K562 (cell line): Measurements from ENCODE around the gene GPR22. TPM values are rescaled to one million over a fixed set of nuclear protein-coding genes. Genes with fewer than 3 reads are reported as not detected.

Source experiments
- ATAC-seq: fragments of 200-7000 bp; cut with Tn5 transposase; 3 replicates; pipeline ENCODE4 v1.9.1; 2020; ENCODE audit warnings: moderate library complexity
- BruUV-seq: library from RNA; stranded (reverse); fragments of 400-500 nt; replicated peaks from 2 replicates; lab custom pipeline; 2021; lab: Mats Ljungman, UMichigan
- CTCF ChIA-PET: fragments of 300-600 bp; formaldehyde crosslinking; extraction: SDS; loops from one replicate; lab custom pipeline; 2021; ENCODE audit warnings: low intra/inter-chr PET ratio; lab: Yijun Ruan, JAX
- POLR2A ChIA-PET: fragments of 300-600, 350-650 bp; sonication (Branson Sonifier 250); formaldehyde crosslinking; extraction: SDS; loops from one replicate; lab custom pipeline; 2021; ENCODE audit warnings: antibody characterized with exemption, inconsistent platforms; lab: Yijun Ruan, JAX
- DNase-seq, 4 experiments: peaks; one replicate each; pipeline versions ENCODE4 v3.0.0 to v3.0.0-alpha.2; 2011 to 2018; ENCODE audit warnings: low spot score in 3 of 4, mixed read lengths in 3 of 4; ENCODE audit errors: extremely low read depth in 1 of 4
- FAIRE-seq: peaks from 2 replicates; lab custom pipeline; 2011; peaks lifted over from hg19 to GRCh38; lab: Jason Lieb, UNC
- H2AFZ ChIP-seq: 2 replicates; pipeline ENCODE4 v1.6.0; 2011; ENCODE audit warnings: low read depth, low read length, control low read depth, inconsistent platforms
- H3K27ac ChIP-seq: fragments of 200-600 bp; 3 replicates; pipeline ENCODE4 v1.8.0; 2011; ENCODE audit warnings: low read depth, mild to moderate bottlenecking, control low read depth, inconsistent platforms, low read length, moderate library complexity, mixed read lengths; ENCODE audit errors: extremely low read depth
- H3K27me3 ChIP-seq, 2 experiments: fragments of 300-600 bp in 1 of 2; 2 replicates in 1 of 2; 3 replicates in 1 of 2; pipeline versions ENCODE4 v1.6.0 to v1.8.0; 2011; ENCODE audit warnings: inconsistent platforms in 2 of 2, low read length in 2 of 2, mild to moderate bottlenecking in 1 of 2, mixed read lengths in 1 of 2, moderate library complexity in 1 of 2; ENCODE audit not compliant: control insufficient read depth in 2 of 2, insufficient read depth in 2 of 2
- H3K36me3 ChIP-seq: fragments of 300-600 bp; 3 replicates; pipeline ENCODE4 v1.8.0; 2011; ENCODE audit warnings: mild to moderate bottlenecking, low read length, inconsistent platforms; ENCODE audit not compliant: control insufficient read depth, insufficient read depth
- H3K4me1 ChIP-seq, 2 experiments: fragments of 200-600 bp in 1 of 2; replicated peaks in 1 of 2; 2 replicates in 1 of 2; 3 replicates in 1 of 2; pipeline versions ENCODE4 v1.5.1 to v1.8.0; 2011; ENCODE audit warnings: inconsistent platforms in 2 of 2, low read length in 2 of 2, mild to moderate bottlenecking in 1 of 2, mixed read lengths in 1 of 2, moderate library complexity in 1 of 2; ENCODE audit not compliant: control insufficient read depth in 2 of 2, insufficient read depth in 2 of 2
- H3K4me2 ChIP-seq: 2 replicates; pipeline ENCODE4 v1.6.1; 2011; ENCODE audit warnings: low read length, control low read depth, inconsistent platforms, mixed read lengths; ENCODE audit not compliant: insufficient read depth
- H3K4me3 ChIP-seq: fragments of 200-600 bp; sonication (generic), shearing (Covaris generic); 2 replicates; pipeline ENCODE4 v1.5.1; 2016; ENCODE audit warnings: control low read depth, inconsistent platforms
- H3K79me2 ChIP-seq: fragments of 200-600 bp; 3 replicates; pipeline ENCODE4 v1.8.0; 2011; ENCODE audit warnings: low read length, inconsistent platforms; ENCODE audit not compliant: control insufficient read depth, insufficient read depth
- H3K9ac ChIP-seq, 2 experiments: 2 replicates each; pipeline versions ENCODE4 v1.6.0 to v1.6.1; 2011; ENCODE audit warnings: low read depth in 2 of 2, low read length in 2 of 2, control low read depth in 1 of 2, inconsistent platforms in 1 of 2, mild to moderate bottlenecking in 1 of 2, mixed read lengths in 1 of 2; ENCODE audit not compliant: insufficient read depth in 1 of 2
- H3K9me1 ChIP-seq: one replicate; pipeline ENCODE4 v1.6.0; 2011; ENCODE audit warnings: inconsistent platforms, mild to moderate bottlenecking, low read length, moderate library complexity; ENCODE audit not compliant: control insufficient read depth, insufficient read depth
- H3K9me3 ChIP-seq: replicated peaks from 2 replicates; pipeline ENCODE4 v1.5.1; 2011; ENCODE audit warnings: low read depth, low read length, inconsistent platforms; ENCODE audit not compliant: control insufficient read depth, insufficient read depth
- H4K20me1 ChIP-seq: replicated peaks from 2 replicates; pipeline ENCODE4 v1.6.1; 2011; ENCODE audit warnings: low read length, inconsistent platforms, mixed read lengths; ENCODE audit not compliant: control insufficient read depth, insufficient read depth
- ADNP ChIP-seq: fragments of 200-800 bp; sonication (Bioruptor generic); IDR thresholded peaks from 2 replicates; pipeline ENCODE4 v1.6.1; 2016; ENCODE audit warnings: missing genetic modification characterization, missing compliant biosample characterization
- GATA2 ChIP-seq: sonication (generic); formaldehyde crosslinking; IDR thresholded peaks from 2 replicates; pipeline ENCODE4 v1.4.0; 2020; ENCODE audit warnings: mild to moderate bottlenecking, missing genetic modification reagents
- HLTF ChIP-seq: fragments of 450-650 bp; IDR thresholded peaks from 2 replicates; pipeline ENCODE4 v1.6.1; 2016
- IRF1 ChIP-seq: sonication (generic); formaldehyde crosslinking; IDR thresholded peaks from 2 replicates; pipeline ENCODE4 v1.8.0; 2022; ENCODE audit warnings: missing genetic modification reagents, mild to moderate bottlenecking, borderline replicate concordance
- LEF1 ChIP-seq: fragments of 450-650 bp; IDR thresholded peaks from 2 replicates; pipeline ENCODE4 v1.6.1; 2016; ENCODE audit warnings: mild to moderate bottlenecking
- MITF ChIP-seq: IDR thresholded peaks from 2 replicates; pipeline ENCODE4 v1.6.1; 2014; ENCODE audit warnings: antibody characterized with exemption
- MTF1 ChIP-seq: fragments of 250-450 bp; sonication (Bioruptor Pico); IDR thresholded peaks from 2 replicates; pipeline ENCODE4 v1.9.0; 2021; ENCODE audit warnings: moderate library complexity, mild to moderate bottlenecking, inconsistent platforms, borderline replicate concordance
- USF1 ChIP-seq: sonication (generic); formaldehyde crosslinking; IDR thresholded peaks from 2 replicates; pipeline ENCODE4 v1.9.0; 2022; ENCODE audit warnings: mild to moderate bottlenecking, missing genetic modification reagents
- ZBTB7A ChIP-seq: IDR thresholded peaks from 2 replicates; pipeline ENCODE4 v1.6.1; 2011; ENCODE audit warnings: low read depth, mild to moderate bottlenecking, low read length, moderate library complexity, borderline replicate concordance; ENCODE audit not compliant: control insufficient read depth
- WGBS: fragments of 100-300 bp; shearing (Covaris generic); methylation state at CpG from one replicate; pipeline ENCODE4 v1.1.6; 2016; ENCODE audit warnings: low coverage, mixed read lengths; ENCODE audit not compliant: insufficient coverage; ENCODE audit errors: missing lambda C conversion rate; 5-methylcytosine and 5-hydroxymethylcytosine counted together
- in situ Hi-C: fragments of 300-500 bp; cut with MboI; formaldehyde crosslinking; loops from 4 replicates; pipeline ENCODE4 v1.15.0; 2018; ENCODE audit warnings: inconsistent platforms, mixed read lengths
- intact Hi-C: fragments of 100-400 bp; cut with micrococcal nuclease; formaldehyde crosslinking; loops from 2 replicates; pipeline ENCODE4 v1.14.2; 2022
- polyA plus RNA-seq, 8 experiments: library from polyadenylated mRNA; depleted of rRNA in 4 of 8; stranded (reverse) in 5 of 8; unstranded in 3 of 8; fragments of >200 nt; fragmentation: Nextera tagmentation in 2 of 8; fragmentation: Illumina TruSeq in 1 of 8; extraction: Ambion mirVana in 2 of 8; extraction: Trizol in 1 of 8; gene quantifications; 2 replicates each; pipeline versions ENCODE4 v1.2.1 to v1.2.3, GENCODE V29; 2011 to 2014; ENCODE audit warnings: inconsistent platforms in 1 of 8, missing spikeins in 1 of 8
- total RNA-seq, 7 experiments: library from RNA; depleted of rRNA in 6 of 7; stranded (reverse); fragments of >200 nt in 6 of 7; fragmentation: Illumina TruSeq in 2 of 7; extraction: Trizol in 2 of 7; gene quantifications; 2 replicates each; pipeline versions ENCODE4 v1.2.1 to v1.2.3, GENCODE V29; 2011 to 2021; ENCODE audit warnings: low replicate concordance in 1 of 7
- TF ChIP-seq, protein P1 (sequence below): fragments of 450-650 bp; formaldehyde crosslinking; IDR thresholded peaks from 2 replicates; pipeline ENCODE4 v1.4.0; 2022; ENCODE audit warnings: missing genetic modification characterization
- TF ChIP-seq, protein P2 (sequence below): sonication (generic); IDR thresholded peaks from 2 replicates; pipeline ENCODE4 v1.6.1; 2016

GPR22 gene
- total and polyA plus RNA-seq, 9 of the 15 experiments (the other 6 are each of a cell fraction or from before 2014, with no cell fraction given), result 0.07 to 0.20 TPM; not detected in 7

- CTCF ChIA-PET, result no interaction called here
- WGBS, result 94% methylated on average over 1 of the region's 1 CpG
- no peaks in the 10 kb centered on the region for H3K27me3 ChIP-seq
- no TSS peak for BruUV-seq
- in situ Hi-C loops, result no loop called here
- H3K9me1 ChIP-seq, result no peaks in the 10 kb centered on the region
- peaks cover 6% of the 10 kb centered on the region; the same call in 1 of the 3 replicates for H3K36me3 ChIP-seq
- peaks cover 2% of the 10 kb centered on the region; the same call in 2 of the 3 replicates for H3K79me2 ChIP-seq
- H4K20me1 ChIP-seq, result no peaks in the 10 kb centered on the region
- H3K4me1 ChIP-seq, result peaks cover 4 to 8% of the 10 kb centered on the region in 2 experiments; a peak in 2 of 5 replicates
- no peak overlapping the region for H2AFZ ChIP-seq
- POLR2A ChIA-PET, result interaction anchor here (1.1 to 1.4 kb wide), 2 partner anchors 9 to 337 kb away, joined by 3 to 4 read pairs; partner anchors contain the start of gene HBP1
- H3K27ac ChIP-seq, result no peak overlapping the region
- TF ChIP-seq, protein P1, sequence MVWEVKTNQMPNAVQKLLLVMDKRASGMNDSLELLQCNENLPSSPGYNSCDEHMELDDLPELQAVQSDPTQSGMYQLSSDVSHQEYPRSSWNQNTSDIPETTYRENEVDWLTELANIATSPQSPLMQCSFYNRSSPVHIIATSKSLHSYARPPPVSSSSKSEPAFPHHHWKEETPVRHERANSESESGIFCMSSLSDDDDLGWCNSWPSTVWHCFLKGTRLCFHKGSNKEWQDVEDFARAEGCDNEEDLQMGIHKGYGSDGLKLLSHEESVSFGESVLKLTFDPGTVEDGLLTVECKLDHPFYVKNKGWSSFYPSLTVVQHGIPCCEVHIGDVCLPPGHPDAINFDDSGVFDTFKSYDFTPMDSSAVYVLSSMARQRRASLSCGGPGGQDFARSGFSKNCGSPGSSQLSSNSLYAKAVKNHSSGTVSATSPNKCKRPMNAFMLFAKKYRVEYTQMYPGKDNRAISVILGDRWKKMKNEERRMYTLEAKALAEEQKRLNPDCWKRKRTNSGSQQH (CRISPR knock-in tag), result no peak
- TF ChIP-seq ZBTB7A, result no peak
- no peak for TF ChIP-seq MTF1 (CRISPR knock-in tag)
- TF ChIP-seq GATA2 (CRISPR knock-in tag), result no peak
- no peak for TF ChIP-seq HLTF
- no peak for TF ChIP-seq LEF1
- TF ChIP-seq, protein P2, sequence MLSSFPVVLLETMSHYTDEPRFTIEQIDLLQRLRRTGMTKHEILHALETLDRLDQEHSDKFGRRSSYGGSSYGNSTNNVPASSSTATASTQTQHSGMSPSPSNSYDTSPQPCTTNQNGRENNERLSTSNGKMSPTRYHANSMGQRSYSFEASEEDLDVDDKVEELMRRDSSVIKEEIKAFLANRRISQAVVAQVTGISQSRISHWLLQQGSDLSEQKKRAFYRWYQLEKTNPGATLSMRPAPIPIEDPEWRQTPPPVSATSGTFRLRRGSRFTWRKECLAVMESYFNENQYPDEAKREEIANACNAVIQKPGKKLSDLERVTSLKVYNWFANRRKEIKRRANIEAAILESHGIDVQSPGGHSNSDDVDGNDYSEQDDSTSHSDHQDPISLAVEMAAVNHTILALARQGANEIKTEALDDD, result no peak
- TF ChIP-seq MITF, result no peak
- TF ChIP-seq IRF1 (CRISPR knock-in tag), result no peak
- TF ChIP-seq ADNP, result no peak
- TF ChIP-seq USF1 (CRISPR knock-in tag), result no peak
- TF ChIP-seq, all 486 proteins: peak for 0
- no peak for DNase-seq
- no peak overlapping the region for H3K9ac ChIP-seq
- no peak overlapping the region for H3K4me2 ChIP-seq
- H3K4me3 ChIP-seq, result no peak overlapping the region
- no peak for ATAC-seq
- intact Hi-C loops, result no loop called here
- no peak for FAIRE-seq
- no peaks in the 10 kb centered on the region for H3K9me3 ChIP-seq
Observed at GRCh38 chr7:107505362-107505761, 35.5 kb downstream of the GPR22 start.
